ENCODE results near the gene CNFN. TPM values are rescaled to one million over a fixed set of nuclear protein-coding genes. Genes with fewer than 3 reads are reported as not detected.

The CNFN gene
- total and polyA plus RNA-seq, 2 experiments from 2014 or later, result 6.7 to 54.5 TPM

GRCh38 chr19:42394751-42395150, 4.7 kb upstream of the CNFN start (continued):
- TF ChIP-seq ZNF462 (CRISPR knock-in tag; IDR thresholded peaks at IDR 0.05), result no peak
- no peak for TF ChIP-seq POLR2AphosphoS5 (IDR thresholded peaks at IDR 0.05; ENCODE audit: low read depth)
- TF ChIP-seq STAT1 (IDR thresholded peaks at IDR 0.05; ENCODE audit: unreplicated experiment), result no peak

GRCh38 chr19:42392165-42392564, 2.1 kb upstream of the CNFN start:
- DNase-seq (ENCODE audit: low spot score) (no peak), ATAC-seq (no peak)
- peaks cover 15% of the 10 kb centered on the region for H3K27me3 ChIP-seq (ENCODE audit: insufficient read depth)
- no peak overlapping the region for H3K27ac ChIP-seq (ENCODE audit: low read depth)
- peaks cover 6% of the 10 kb centered on the region for H3K4me1 ChIP-seq (ENCODE audit: insufficient read depth)
- Mint-ChIP-seq H3K4me1 (peaks cover 26% of the 10 kb centered on the region), H3K36me3 (ENCODE audit: low read depth) (no peaks in the 10 kb centered on the region; the same call in 2 of the 3 replicates), H3K4me3 (no peak overlapping the region; the same call in 2 of the 3 replicates), H3K27ac (no peak overlapping the region), H3K9me3 (no peaks in the 10 kb centered on the region), H3K27me3 (ENCODE audit: insufficient read depth, low read depth, poor library complexity) (peaks cover 15% of the 10 kb centered on the region)
- no peaks in the 10 kb centered on the region for H3K36me3 ChIP-seq (ENCODE audit: insufficient read depth)
- no peak overlapping the region for H3K4me2 ChIP-seq
- no peaks in the 10 kb centered on the region for H3K9me2 ChIP-seq (ENCODE audit: insufficient read depth)
- no peaks in the 10 kb centered on the region for H4K20me1 ChIP-seq (replicated peaks; ENCODE audit: insufficient read depth)
- no peak overlapping the region for H2AFZ ChIP-seq
- no peaks in the 10 kb centered on the region for H3F3A ChIP-seq (replicated peaks; ENCODE audit: low read depth)
- H3K4me3 ChIP-seq, result no peak overlapping the region
- H3K79me2 ChIP-seq (replicated peaks; ENCODE audit: insufficient read depth), result no peaks in the 10 kb centered on the region
- no peak for TF ChIP-seq NANOG (IDR thresholded peaks at IDR 0.05; ENCODE audit: borderline replicate concordance)
- TF ChIP-seq ZNF114 (CRISPR knock-in tag; IDR thresholded peaks at IDR 0.05), result no peak
- TF ChIP-seq JUNB (IDR thresholded peaks at IDR 0.05; ENCODE audit: unreplicated experiment), result no peak
- no peak for TF ChIP-seq POLR2AphosphoS5 (IDR thresholded peaks at IDR 0.05; ENCODE audit: low read depth)
- no peak for TF ChIP-seq STAT1 (IDR thresholded peaks at IDR 0.05; ENCODE audit: unreplicated experiment)
- TF ChIP-seq CREB1 (CRISPR knock-in tag; IDR thresholded peaks at IDR 0.05; ENCODE audit: low read depth), result no peak
- TF ChIP-seq ZNF462 (CRISPR knock-in tag; IDR thresholded peaks at IDR 0.05), result no peak
- no peak for TF ChIP-seq ZNF331 (CRISPR knock-in tag; IDR thresholded peaks at IDR 0.05; ENCODE audit: low read depth)
- TF ChIP-seq ETS1 (IDR thresholded peaks at IDR 0.05), result no peak
